H9 (cell line): Measurements from ENCODE around the gene CAMK2G. TPM values are rescaled to one million over a fixed set of nuclear protein-coding genes. Genes with fewer than 3 reads are reported as not detected.
A peak's percentile ranks its signal among the peaks of the same experiment; 100 is the strongest.

Experiments used
- DNase-seq: peaks from one replicate; pipeline ENCODE4 v3.0.0-alpha.2; 2017
- H2AFZ ChIP-seq: one replicate; pipeline ENCODE4 v1.6.1; 2013; ENCODE audit warnings: mild to moderate bottlenecking, low read length, control low read depth, moderate library complexity
- H2AK5ac ChIP-seq: 2 replicates; pipeline ENCODE4 v1.6.1; 2013; ENCODE audit warnings: low read length, control low read depth, mixed read lengths; ENCODE audit not compliant: insufficient read length
- H2BK120ac ChIP-seq: one replicate; pipeline ENCODE4 v1.6.1; 2013; ENCODE audit warnings: low read depth, mild to moderate bottlenecking, low read length, control low read depth, inconsistent platforms; ENCODE audit not compliant: poor library complexity, severe bottlenecking
- H2BK12ac ChIP-seq: 2 replicates; pipeline ENCODE4 v1.6.1; 2013; ENCODE audit warnings: low read length, control low read depth, mixed read lengths, low read depth; ENCODE audit not compliant: insufficient read length
- H2BK15ac ChIP-seq: 2 replicates; pipeline ENCODE4 v1.6.1; 2013; ENCODE audit warnings: low read depth, low read length, control low read depth
- H2BK20ac ChIP-seq: one replicate; pipeline ENCODE4 v1.6.1; 2013; ENCODE audit warnings: low read depth, mild to moderate bottlenecking, low read length, control low read depth, inconsistent platforms; ENCODE audit not compliant: poor library complexity, severe bottlenecking
- H2BK5ac ChIP-seq: 2 replicates; pipeline ENCODE4 v1.6.1; 2013; ENCODE audit warnings: low read length, control low read depth, mixed read lengths; ENCODE audit not compliant: insufficient read length
- H3K14ac ChIP-seq: 2 replicates; pipeline ENCODE4 v1.6.1; 2013; ENCODE audit warnings: low read length, control low read depth; ENCODE audit not compliant: insufficient read depth
- H3K18ac ChIP-seq: 2 replicates; pipeline ENCODE4 v1.6.1; 2013; ENCODE audit warnings: low read depth, mild to moderate bottlenecking, mixed read lengths, low read length, control low read depth; ENCODE audit not compliant: insufficient read length
- H3K23ac ChIP-seq: 2 replicates; pipeline ENCODE4 v1.6.1; 2013; ENCODE audit warnings: low read length, control low read depth, mixed read lengths, low read depth; ENCODE audit not compliant: insufficient read length
- H3K23me2 ChIP-seq: 2 replicates; pipeline ENCODE4 v1.6.1; 2013; ENCODE audit warnings: low read depth, mild to moderate bottlenecking, mixed read lengths, low read length, control low read depth; ENCODE audit not compliant: insufficient read length, poor library complexity, severe bottlenecking
- H3K27ac ChIP-seq: 2 replicates; pipeline ENCODE4 v1.5.1; 2013; ENCODE audit warnings: low read length, control low read depth, mixed read lengths, low read depth; ENCODE audit not compliant: insufficient read length
- H3K27me3 ChIP-seq: 2 replicates; pipeline ENCODE4 v1.6.1; 2013; ENCODE audit warnings: low read length, control low read depth, inconsistent platforms; ENCODE audit not compliant: insufficient read depth
- H3K4ac ChIP-seq: 2 replicates; pipeline ENCODE4 v1.6.1; 2013; ENCODE audit warnings: low read depth, mild to moderate bottlenecking, control low read depth, inconsistent platforms, low read length, moderate library complexity
- H3K4me1 ChIP-seq: 2 replicates; pipeline ENCODE4 v1.6.1; 2013; ENCODE audit warnings: low read length, control low read depth, inconsistent platforms; ENCODE audit not compliant: insufficient read depth
- H3K4me2 ChIP-seq: 2 replicates; pipeline ENCODE4 v1.6.1; 2013; ENCODE audit warnings: low read length, control low read depth, mixed read lengths; ENCODE audit not compliant: insufficient read length, insufficient read depth
- H3K56ac ChIP-seq: 2 replicates; pipeline ENCODE4 v1.6.1; 2013; ENCODE audit warnings: low read depth, mild to moderate bottlenecking, mixed read lengths, low read length, control low read depth; ENCODE audit not compliant: insufficient read length
- H3K79me1 ChIP-seq: 2 replicates; pipeline ENCODE4 v1.6.1; 2013; ENCODE audit warnings: low read depth, mild to moderate bottlenecking, moderate library complexity, low read length, control low read depth, inconsistent platforms; ENCODE audit not compliant: insufficient read depth, poor library complexity, severe bottlenecking
- H3K79me2 ChIP-seq: 2 replicates; pipeline ENCODE4 v1.6.1; 2013; ENCODE audit warnings: low read length, control low read depth, inconsistent platforms; ENCODE audit not compliant: insufficient read depth
- H3K9ac ChIP-seq: 2 replicates; pipeline ENCODE4 v1.6.1; 2013; ENCODE audit warnings: low read length, control low read depth, mixed read lengths; ENCODE audit not compliant: insufficient read length; ENCODE audit errors: extremely low read depth
- H3K9me3 ChIP-seq: one replicate; pipeline ENCODE4 v1.6.1; 2013; ENCODE audit warnings: low read depth, low read length, inconsistent platforms; ENCODE audit not compliant: control insufficient read depth
- H3T11ph ChIP-seq: one replicate; pipeline ENCODE4 v1.6.1; 2013; ENCODE audit warnings: mild to moderate bottlenecking, low read length, control low read depth, inconsistent platforms
- H4K20me1 ChIP-seq: one replicate; pipeline ENCODE4 v1.6.1; 2013; ENCODE audit not compliant: control insufficient read depth, insufficient read length, insufficient read depth
- H4K5ac ChIP-seq: 2 replicates; pipeline ENCODE4 v1.6.1; 2013; ENCODE audit warnings: low read depth, mild to moderate bottlenecking, mixed read lengths, low read length, control low read depth; ENCODE audit not compliant: insufficient read length
- H4K8ac ChIP-seq: replicated peaks from 2 replicates; pipeline ENCODE4 v1.6.1; 2013; ENCODE audit warnings: low read length, control low read depth, mixed read lengths, low read depth; ENCODE audit not compliant: insufficient read length
- H4K91ac ChIP-seq: 2 replicates; pipeline ENCODE4 v1.6.1; 2013; ENCODE audit warnings: low read depth, mild to moderate bottlenecking, moderate library complexity, mixed read lengths, low read length, control low read depth; ENCODE audit not compliant: insufficient read length
- H3K27ac Mint-ChIP-seq, 3 experiments: 2 replicates in 2 of 3; 3 replicates in 1 of 3; pipeline ENCODE4 v1.8.0; 2020 to 2021; ENCODE audit warnings: mixed read lengths in 3 of 3, mild to moderate bottlenecking in 1 of 3, moderate library complexity in 1 of 3
- H3K27me3 Mint-ChIP-seq: 2 replicates; pipeline ENCODE4 v1.8.0; 2021; ENCODE audit warnings: low read depth, mild to moderate bottlenecking, moderate library complexity, mixed read lengths
- H3K36me3 Mint-ChIP-seq, 3 experiments: 2 replicates in 2 of 3; 3 replicates in 1 of 3; pipeline ENCODE4 v1.8.0; 2020 to 2021; ENCODE audit warnings: low read depth in 3 of 3, mixed read lengths in 3 of 3; ENCODE audit not compliant: insufficient read depth in 1 of 3
- H3K4me1 Mint-ChIP-seq, 2 experiments: 2 replicates each; pipeline ENCODE4 v1.8.0; 2020; ENCODE audit warnings: mixed read lengths in 2 of 2
- H3K4me3 Mint-ChIP-seq, 2 experiments: 2 replicates in 1 of 2; 3 replicates in 1 of 2; pipeline ENCODE4 v1.8.0; 2020 to 2021; ENCODE audit warnings: mild to moderate bottlenecking in 2 of 2, mixed read lengths in 2 of 2, moderate library complexity in 1 of 2
- H3K9me3 Mint-ChIP-seq, 2 experiments: 2 replicates in 1 of 2; 3 replicates in 1 of 2; pipeline ENCODE4 v1.8.0; 2020; ENCODE audit warnings: mild to moderate bottlenecking in 2 of 2, mixed read lengths in 2 of 2, moderate library complexity in 1 of 2
- WGBS: extraction: QIAGEN DNeasy Blood & Tissue Kit; methylation state at CpG from one replicate; pipeline ENCODE4 v1.1.7; 2013; ENCODE audit warnings: missing lambda C conversion rate, low lambda C conversion rate, mixed read lengths; ENCODE audit not compliant: insufficient read length; ENCODE audit errors: extremely low coverage; 5-methylcytosine and 5-hydroxymethylcytosine counted together
- total RNA-seq: library from RNA; stranded (reverse); gene quantifications from 2 replicates; pipeline ENCODE4 v1.2.1, GENCODE V29; 2021
- TF ChIP-seq, protein P1 (sequence below): fragments of 200-600 bp; sonication (generic); conservative IDR thresholded peaks from 3 replicates; pipeline ENCODE4 v1.8.0; 2021; ENCODE audit warnings: antibody characterized with exemption, mild to moderate bottlenecking

CAMK2G gene
- total RNA-seq, 1 experiment from 2014 or later = 31.8 TPM

DNA sequence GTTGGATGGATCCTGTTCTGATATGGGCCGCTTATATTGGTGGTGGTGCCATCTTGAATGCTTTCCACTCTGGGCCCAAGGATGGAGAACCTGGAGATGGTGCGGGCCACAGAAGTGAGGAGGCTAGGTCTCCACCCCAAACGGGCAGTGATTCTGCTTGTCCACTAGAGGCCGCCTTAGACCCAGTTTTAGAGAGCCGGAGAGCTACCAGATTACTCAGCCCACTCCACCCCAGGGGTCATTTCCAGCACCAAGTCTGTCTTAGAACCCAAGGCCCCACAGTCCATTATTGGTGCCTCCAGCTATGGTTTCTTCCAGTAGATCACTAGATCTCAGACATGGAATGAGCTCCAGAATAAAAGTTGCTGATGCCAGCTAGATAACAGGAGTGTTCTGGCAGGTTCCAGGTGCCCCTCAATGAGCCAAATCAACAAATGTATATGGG is 11.8 kb upstream of the CAMK2G start:
- TF ChIP-seq, protein P1, sequence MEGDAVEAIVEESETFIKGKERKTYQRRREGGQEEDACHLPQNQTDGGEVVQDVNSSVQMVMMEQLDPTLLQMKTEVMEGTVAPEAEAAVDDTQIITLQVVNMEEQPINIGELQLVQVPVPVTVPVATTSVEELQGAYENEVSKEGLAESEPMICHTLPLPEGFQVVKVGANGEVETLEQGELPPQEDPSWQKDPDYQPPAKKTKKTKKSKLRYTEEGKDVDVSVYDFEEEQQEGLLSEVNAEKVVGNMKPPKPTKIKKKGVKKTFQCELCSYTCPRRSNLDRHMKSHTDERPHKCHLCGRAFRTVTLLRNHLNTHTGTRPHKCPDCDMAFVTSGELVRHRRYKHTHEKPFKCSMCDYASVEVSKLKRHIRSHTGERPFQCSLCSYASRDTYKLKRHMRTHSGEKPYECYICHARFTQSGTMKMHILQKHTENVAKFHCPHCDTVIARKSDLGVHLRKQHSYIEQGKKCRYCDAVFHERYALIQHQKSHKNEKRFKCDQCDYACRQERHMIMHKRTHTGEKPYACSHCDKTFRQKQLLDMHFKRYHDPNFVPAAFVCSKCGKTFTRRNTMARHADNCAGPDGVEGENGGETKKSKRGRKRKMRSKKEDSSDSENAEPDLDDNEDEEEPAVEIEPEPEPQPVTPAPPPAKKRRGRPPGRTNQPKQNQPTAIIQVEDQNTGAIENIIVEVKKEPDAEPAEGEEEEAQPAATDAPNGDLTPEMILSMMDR = peak; percentile 90
- no peak overlapping the region for H3K23ac ChIP-seq
- H3K27ac ChIP-seq = no peak overlapping the region
- no peak overlapping the region for H4K5ac ChIP-seq
- no peak overlapping the region for H2AK5ac ChIP-seq
- no peak overlapping the region for H3K4me2 ChIP-seq
- no peaks in the 10 kb centered on the region for H3K27me3 Mint-ChIP-seq
- no peaks in the 10 kb centered on the region for H3K4me1 ChIP-seq
- peaks cover 11 to 20% of the 10 kb centered on the region in 2 experiments for H3K4me1 Mint-ChIP-seq
- no peaks in the 10 kb centered on the region for H3K9me3 ChIP-seq
- H2BK120ac ChIP-seq = no peak overlapping the region
- no peak overlapping the region for H2BK5ac ChIP-seq
- no peak overlapping the region for H3K4ac ChIP-seq
- no peaks in the 10 kb centered on the region for H3K27me3 ChIP-seq
- H3K36me3 Mint-ChIP-seq = no peaks in the 10 kb centered on the region
- no peak overlapping the region for H4K8ac ChIP-seq
- H3K79me1 ChIP-seq = no peaks in the 10 kb centered on the region
- peak; percentile 86 for DNase-seq
- H3K9me3 Mint-ChIP-seq = no peaks in the 10 kb centered on the region
- no peak overlapping the region for H2BK20ac ChIP-seq
- H3K23me2 ChIP-seq = no peaks in the 10 kb centered on the region
- H2AFZ ChIP-seq = no peak overlapping the region
- H3K79me2 ChIP-seq = no peaks in the 10 kb centered on the region
- H3K56ac ChIP-seq = no peak overlapping the region
- no CpG with 5 or more reads among the region's 5 CpGs for WGBS
- H3K4me3 Mint-ChIP-seq = no peak overlapping the region
- no peak overlapping the region for H4K91ac ChIP-seq
- no peak overlapping the region for H3K27ac Mint-ChIP-seq
- no peak overlapping the region for H2BK15ac ChIP-seq
- H3K9ac ChIP-seq = no peak overlapping the region
- H3K14ac ChIP-seq = no peak overlapping the region
- no peak overlapping the region for H3T11ph ChIP-seq
- no peaks in the 10 kb centered on the region for H4K20me1 ChIP-seq
- no peak overlapping the region for H2BK12ac ChIP-seq
- no peak overlapping the region for H3K18ac ChIP-seq
